NCI-H226 (cell line): Measurements from ENCODE around the gene CETP.

Experiments used
- DNase-seq: peaks from one replicate; pipeline ENCODE4 v3.0.0-alpha.2; 2015

Gene CETP

GRCh38 chr16:57024894-57025680 is 63.3 kb downstream of the CETP start:
- DNase-seq, result no peak

GRCh38 chr16:57025941-57026777 is 64.4 kb downstream of the CETP start:
- no peak for DNase-seq

DNA sequence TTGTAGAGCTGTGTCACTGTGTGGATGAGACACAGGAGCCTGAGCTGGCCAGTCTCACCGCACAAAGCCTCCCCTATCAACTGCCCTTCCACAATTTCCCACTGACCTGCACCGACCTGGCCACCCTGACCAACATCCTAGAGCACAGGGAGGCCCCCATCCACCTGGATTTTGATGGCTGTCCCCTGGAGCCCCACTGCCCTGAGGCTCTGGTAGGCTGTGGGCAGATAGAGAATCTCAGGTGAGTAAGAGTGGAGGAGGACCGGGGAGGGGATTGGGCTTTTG is 65.0 kb downstream of the CETP start:
- DNase-seq, result no peak

DNA sequence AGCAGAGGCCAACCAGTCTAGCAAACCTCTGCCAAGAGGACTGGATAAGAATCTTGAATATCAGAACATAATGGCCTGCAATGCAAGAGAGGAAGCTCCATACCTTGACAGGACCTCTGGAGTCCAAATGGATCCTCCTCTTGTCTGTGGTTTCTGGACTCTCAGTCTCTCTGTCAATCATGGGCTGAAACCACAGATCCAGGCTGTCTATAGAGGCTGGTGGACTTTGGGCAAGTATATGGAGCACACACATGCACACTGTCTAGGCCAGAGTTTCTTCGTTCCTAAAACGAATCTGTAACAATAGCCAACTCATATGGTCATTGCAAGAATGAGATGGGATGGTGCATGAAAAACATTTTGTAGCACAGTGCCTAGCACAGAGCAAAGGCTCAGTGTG is 65.3 kb downstream of the CETP start:
- DNase-seq, result no peak

DNA sequence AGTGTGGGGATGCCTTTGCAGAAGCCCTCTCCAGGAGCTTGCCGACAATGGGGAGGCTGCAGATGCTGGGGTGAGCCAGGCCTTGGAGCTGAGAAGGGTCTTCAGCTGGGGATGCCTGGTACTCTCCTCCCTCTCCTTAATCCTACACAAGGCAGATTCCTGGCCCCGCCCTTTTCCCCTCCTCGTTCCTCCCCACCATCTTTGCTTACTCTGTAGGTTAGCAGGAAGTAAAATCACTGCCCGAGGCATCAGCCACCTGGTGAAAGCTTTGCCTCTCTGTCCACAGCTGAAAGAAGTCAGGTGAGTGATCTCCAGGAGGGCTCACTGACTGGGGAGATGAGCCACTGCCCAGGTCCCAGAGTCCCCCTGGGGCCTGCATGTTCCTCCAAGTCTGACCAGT is 66.3 kb downstream of the CETP start:
- DNase-seq, result no peak

DNA sequence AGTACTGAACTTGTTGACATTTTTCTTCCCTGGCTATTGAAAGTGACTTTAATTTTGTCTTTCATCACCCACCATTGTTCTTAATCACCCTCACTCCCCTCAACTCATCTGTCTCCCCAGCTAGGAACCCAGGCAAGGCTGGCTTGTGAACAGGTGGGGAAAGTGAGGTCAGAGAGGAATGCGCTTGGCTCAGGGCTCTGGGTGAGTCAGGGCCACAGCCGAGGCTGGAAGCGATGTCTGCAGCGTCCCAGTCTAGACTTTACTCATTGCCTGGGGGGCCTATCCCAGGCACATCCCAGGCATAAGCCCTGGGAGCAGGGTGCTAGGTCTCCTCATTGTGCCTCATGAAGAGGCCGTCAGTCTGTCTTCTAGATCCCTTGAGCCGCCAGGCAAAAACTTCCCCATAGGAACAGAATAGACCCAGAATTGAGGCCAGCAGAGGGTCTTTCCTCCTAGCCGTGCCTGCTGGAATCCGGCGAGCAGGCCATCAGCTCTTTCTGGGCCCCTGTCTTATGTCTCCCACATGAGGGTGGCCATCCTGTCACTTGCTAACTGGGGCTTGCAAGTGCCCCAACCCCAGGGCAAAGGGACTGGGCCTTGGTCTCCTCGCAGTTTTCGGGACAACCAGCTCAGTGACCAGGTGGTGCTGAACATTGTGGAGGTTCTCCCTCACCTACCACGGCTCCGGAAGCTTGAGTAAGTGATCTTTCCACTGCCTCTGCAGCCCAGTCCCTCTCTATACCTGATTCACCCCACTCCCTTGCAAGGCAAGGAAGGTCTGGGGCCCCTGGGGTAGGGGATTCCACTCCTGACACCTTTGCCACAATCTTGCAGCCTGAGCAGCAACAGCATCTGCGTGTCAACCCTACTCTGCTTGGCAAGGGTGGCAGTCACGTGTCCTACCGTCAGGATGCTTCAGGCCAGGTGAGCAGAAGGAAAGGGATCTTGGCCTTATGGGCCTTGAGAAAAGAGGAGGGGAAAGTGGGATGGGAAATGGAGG is 67.7 kb downstream of the CETP start:
- peak; percentile 55 for DNase-seq

DNA sequence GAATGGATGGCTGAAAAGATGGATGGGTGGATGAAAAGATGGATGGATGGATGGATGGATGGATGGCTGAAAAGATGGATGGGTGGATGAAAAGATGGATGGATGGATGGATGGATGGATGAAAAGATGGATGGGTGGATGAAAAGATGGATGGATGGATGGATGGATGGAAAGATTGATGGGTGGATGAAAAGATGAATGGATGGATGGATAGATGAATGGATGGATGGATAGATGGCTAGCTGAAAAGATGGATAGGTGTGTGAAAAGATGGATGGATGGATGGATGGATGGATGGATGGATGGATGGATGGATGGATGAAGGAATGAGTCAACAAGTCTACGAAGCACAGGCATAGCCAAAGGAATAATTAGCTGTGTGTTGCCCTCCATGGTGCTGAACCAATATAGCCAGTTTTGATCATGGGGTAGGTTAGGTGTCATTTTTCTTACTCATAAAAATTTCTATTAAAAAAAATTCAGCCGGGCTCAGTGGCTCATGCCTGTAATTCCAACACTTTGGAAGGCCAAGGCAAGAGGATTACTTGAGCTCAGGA is 68.7 kb downstream of the CETP start:
- DNase-seq, result no peak

DNA sequence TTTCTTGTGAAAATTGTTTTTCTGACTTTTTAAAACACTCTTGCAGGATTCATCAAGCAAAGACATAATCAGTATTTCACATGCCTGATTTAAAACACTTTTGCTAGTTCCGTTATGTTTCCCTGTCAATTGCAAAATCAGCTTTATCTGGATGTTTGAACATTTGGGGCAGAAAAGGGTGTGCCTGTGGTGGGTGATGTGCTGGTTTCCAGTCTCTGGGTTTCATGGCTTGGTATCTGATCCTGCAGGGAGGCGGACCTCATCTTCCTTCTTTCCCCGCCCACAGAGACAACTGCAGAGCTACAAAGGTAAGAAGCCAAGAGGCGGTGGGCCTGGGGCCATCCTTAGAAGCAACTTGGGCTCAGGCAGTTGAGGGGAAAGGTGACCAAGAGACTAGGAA is 69.4 kb downstream of the CETP start:
- no peak for DNase-seq

GRCh38 chr16:57032346-57032745 is 70.6 kb downstream of the CETP start:
- DNase-seq, result no peak

GRCh38 chr16:57032931-57033330 is 71.2 kb downstream of the CETP start:
- no peak for DNase-seq
